Adrenal gland (tissue), 5 donors: ENCODE measurements around the gene SPRR5.

Experiments used
- CTCF ChIP-seq, 6 experiments: fragments of 450-650 bp in 4 of 6; fragments of 200-600 bp in 2 of 6; sonication (generic) in 1 of 6; IDR thresholded peaks; 1 replicate in 5 of 6; 2 replicates in 1 of 6; pipeline versions ENCODE4 v1.5.1 to v1.8.0; 2016 to 2021; ENCODE audit warnings: antibody characterized with exemption in 6 of 6, mild to moderate bottlenecking in 2 of 6, moderate library complexity in 1 of 6
- POLR2A ChIP-seq, 2 donors: fragments of 450-650 bp; IDR thresholded peaks; one replicate each; pipeline ENCODE4 v1.6.1; 2017; ENCODE audit warnings: antibody characterized with exemption in 2 of 2, mild to moderate bottlenecking in 2 of 2, moderate library complexity in 1 of 2
- donor health status: DM: no; HTN: no; CAD: no.

- TF ChIP-seq CTCF (IDR thresholded peaks at IDR 0.05) (no peak), POLR2A (IDR thresholded peaks at IDR 0.05) (no peak)
These were observed 34.1 kb upstream of the SPRR5 start for GRCh38 chr1:152912900-152913299.
